Sciatic nerve (tissue), 2 donors: ENCODE data around the gene KRTAP21-3. TPM values are rescaled to one million over a fixed set of nuclear protein-coding genes. Genes with fewer than 3 reads are reported as not detected.

Source experiments
- ATAC-seq: fragments of 200-7000 bp; cut with Tn5 transposase; one replicate; pipeline ENCODE4 v1.9.1; 2020; ENCODE audit warnings: mild to moderate bottlenecking, moderate library complexity
- DNase-seq: peaks from one replicate; pipeline ENCODE4 v3.0.0-alpha.2; 2020; ENCODE audit warnings: low spot score
- intact Hi-C: fragments of 100-400 bp; cut with DNase I; formaldehyde crosslinking; loops from one replicate; pipeline ENCODE4 v1.14.2; 2022
- total RNA-seq: library from RNA; stranded (reverse); fragmentation: NEBNext Ultra II Directional; extraction: Animal tissue kit (Norgen Biotek cat#: 25700); gene quantifications from one replicate; pipeline ENCODE4 v1.2.1, GENCODE V29; 2021
- donor health status: DM: no; HTN: no; CAD: no.
- donor health status: DM: no; HTN: no; CAD: no.

The KRTAP21-3 gene
- total RNA-seq, 1 donor from 2014 or later = not detected

DNA sequence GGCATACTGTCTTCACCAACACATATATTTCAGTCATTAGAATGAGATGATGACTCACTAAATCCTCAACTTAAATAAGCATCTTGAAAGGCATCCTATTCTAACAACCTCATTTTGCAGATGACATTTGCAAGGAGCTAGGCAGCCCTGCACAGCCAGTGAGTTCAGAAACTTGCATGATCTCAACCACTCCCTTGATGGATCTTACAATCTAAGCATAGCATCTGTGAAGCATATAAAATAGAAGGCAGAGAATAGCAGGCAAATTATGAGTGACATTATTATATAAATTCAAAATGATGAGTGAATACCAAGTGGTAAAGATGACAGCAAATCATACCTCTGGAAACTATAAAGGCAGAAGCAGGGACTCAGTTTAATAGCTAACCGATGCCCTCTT lies 44.3 kb downstream of the KRTAP21-3 start:
- intact Hi-C loops = no loop called here
- no peak for ATAC-seq
- no peak for DNase-seq

DNA sequence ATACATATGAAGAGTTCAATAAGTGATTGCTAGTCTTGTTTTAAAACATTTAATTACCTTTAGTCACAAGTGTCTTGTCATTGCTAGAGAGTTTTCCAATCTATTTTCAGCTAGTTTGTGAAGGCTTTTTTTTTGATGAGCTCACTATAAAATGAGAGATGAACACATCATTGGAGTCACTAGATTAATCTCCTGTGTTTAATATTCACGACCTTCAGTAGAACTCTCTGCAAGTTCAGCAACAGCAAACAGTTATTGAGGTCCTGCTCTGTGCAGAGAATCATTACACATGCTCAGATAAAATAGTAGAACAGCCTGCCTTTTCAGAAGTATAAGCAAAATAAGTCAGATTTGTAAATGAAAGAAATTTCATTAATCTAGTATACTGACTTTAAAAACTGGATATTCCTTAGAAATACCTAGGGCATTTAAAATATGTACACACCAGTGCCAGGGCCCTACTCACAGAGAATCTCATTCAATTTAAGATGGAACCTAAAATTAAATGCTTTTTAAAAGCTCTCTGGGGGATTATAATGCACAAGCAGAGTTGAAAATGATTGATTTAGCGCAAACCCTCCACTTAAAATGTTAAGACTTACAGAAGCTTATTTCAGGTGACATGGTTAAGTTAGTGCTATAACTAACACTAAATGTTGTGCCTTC lies 45.5 kb downstream of the KRTAP21-3 start:
- DNase-seq (no peak), ATAC-seq (no peak)
- intact Hi-C loops = no loop called here

DNA sequence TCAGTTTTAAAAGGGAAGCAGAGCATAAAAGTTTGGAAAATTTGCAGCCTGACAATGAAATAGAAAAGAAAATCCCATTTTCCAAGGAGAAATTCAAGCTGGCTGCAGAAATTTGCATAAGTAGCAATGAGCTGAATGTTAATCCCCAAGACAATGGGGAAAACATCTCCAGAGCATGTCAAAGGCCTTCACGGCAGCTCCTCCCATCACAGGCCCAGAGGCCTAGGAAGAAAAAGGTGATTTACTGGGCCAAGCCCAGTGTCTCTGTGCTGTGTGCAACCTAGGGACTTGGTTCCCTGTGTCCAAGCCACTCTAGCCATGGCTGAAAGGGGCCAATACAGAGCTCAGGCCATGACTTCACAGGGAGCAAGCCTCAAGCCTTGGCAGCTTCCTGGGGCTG lies 49.8 kb downstream of the KRTAP21-3 start:
- intact Hi-C loops = no loop called here
- DNase-seq (no peak), ATAC-seq (no peak)

Other genes starting within 250 kb of the KRTAP21-3 start
- gene KRTAP19-1, start 238.4 kb downstream of the KRTAP21-3 start, total RNA-seq = not detected
- gene KRTAP19-2, start 231.3 kb downstream of the KRTAP21-3 start, total RNA-seq = not detected
- gene KRTAP19-3, start 226.8 kb downstream of the KRTAP21-3 start, total RNA-seq = not detected
- not detected for gene KRTAP19-4, start 221.6 kb downstream of the KRTAP21-3 start, total RNA-seq
- not detected for gene KRTAP19-5, start 216.6 kb downstream of the KRTAP21-3 start, total RNA-seq
- not detected for gene KRTAP19-6, start 176.9 kb downstream of the KRTAP21-3 start, total RNA-seq
- not detected for gene KRTAP19-7, start 157.5 kb downstream of the KRTAP21-3 start, total RNA-seq
- gene KRTAP22-2, start 128.4 kb downstream of the KRTAP21-3 start, total RNA-seq = not detected
- not detected for gene KRTAP6-3, start 126.3 kb downstream of the KRTAP21-3 start, total RNA-seq
- not detected for gene KRTAP6-2, start 119.9 kb downstream of the KRTAP21-3 start, total RNA-seq
- gene KRTAP22-1, start 117.7 kb downstream of the KRTAP21-3 start, total RNA-seq = not detected
- gene KRTAP6-1, start 104.8 kb downstream of the KRTAP21-3 start, total RNA-seq = not detected
- gene KRTAP20-1, start 102.4 kb downstream of the KRTAP21-3 start, total RNA-seq = not detected
- not detected for gene KRTAP20-4, start 98.2 kb downstream of the KRTAP21-3 start, total RNA-seq
- gene KRTAP20-2, start 83.6 kb downstream of the KRTAP21-3 start, total RNA-seq = not detected
- gene KRTAP20-3, start 75.9 kb downstream of the KRTAP21-3 start, total RNA-seq = not detected
- not detected for gene KRTAP21-2, start 28.5 kb upstream of the KRTAP21-3 start, total RNA-seq
- gene KRTAP21-1, start 36.7 kb upstream of the KRTAP21-3 start, total RNA-seq = not detected
- gene KRTAP8-1, start 94.5 kb upstream of the KRTAP21-3 start, total RNA-seq = not detected
- not detected for gene KRTAP7-1, start 111.0 kb upstream of the KRTAP21-3 start, total RNA-seq
- not detected for gene KRTAP11-1, start 162.8 kb upstream of the KRTAP21-3 start, total RNA-seq